Activated naive CD4-positive, alpha-beta T cell treated with anti-CD3 and anti-CD28 coated beads, Interleukin-2, amount 50 U/mL, for 16 hours (primary cell): Measurements from ENCODE around the gene PRCC.
"Not testable (repeated sequence)": the region's sequence is repeated elsewhere in the genome, so short reads cannot be mapped to it uniquely, and the experiment has no call there.

Source experiments
- DNase-seq: peaks from one replicate; pipeline ENCODE4 v3.0.0-alpha.2; 2020

Gene PRCC

GRCh38 chr1:156744786-156745419 is 22.4 kb upstream of the PRCC start:
- no peak for DNase-seq

GRCh38 chr1:156745881-156746280 is 21.5 kb upstream of the PRCC start:
- DNase-seq: no peak

- no peak for DNase-seq
Observed at GRCh38 chr1:156746406-156746727, 21.0 kb upstream of the PRCC start.

- peak; percentile 51 for DNase-seq
Observed at GRCh38 chr1:156746728-156747631, 20.4 kb upstream of the PRCC start.

- DNase-seq: no peak
Observed at GRCh38 chr1:156747742-156748669, 19.3 kb upstream of the PRCC start.

- no peak for DNase-seq
Observed at GRCh38 chr1:156748670-156749418, 18.5 kb upstream of the PRCC start.

- DNase-seq: no peak
Observed at GRCh38 chr1:156749419-156750118, 17.8 kb upstream of the PRCC start.

- DNase-seq: peak; percentile 55
Observed at GRCh38 chr1:156750191-156750672, 17.1 kb upstream of the PRCC start.

- peak; percentile 55 for DNase-seq
Observed at GRCh38 chr1:156750711-156751450, 16.5 kb upstream of the PRCC start.

- DNase-seq: no peak
Observed at GRCh38 chr1:156751451-156751756, 15.9 kb upstream of the PRCC start, which contains the start of gene HDGF. TSS of gene HDGF (minus strand) at chr1:156751675. CDS start at chr1:156751429, 246 bp downstream.

GRCh38 chr1:156751757-156752481 is 15.4 kb upstream of the PRCC start:
- DNase-seq: peak; percentile 98

GRCh38 chr1:156752843-156753482 is 14.4 kb upstream of the PRCC start:
- DNase-seq: no peak

GRCh38 chr1:156754219-156754618 is 13.1 kb upstream of the PRCC start:
- DNase-seq: no peak

GRCh38 chr1:156755527-156755950 is 11.8 kb upstream of the PRCC start:
- no peak for DNase-seq

GRCh38 chr1:156756355-156756754 is 11.0 kb upstream of the PRCC start:
- DNase-seq: no peak

GRCh38 chr1:156757572-156758253 is 9.6 kb upstream of the PRCC start:
- DNase-seq: not testable (repeated sequence)

GRCh38 chr1:156760092-156760795 is 7.1 kb upstream of the PRCC start:
- no peak for DNase-seq

GRCh38 chr1:156760796-156761104 is 6.6 kb upstream of the PRCC start:
- no peak for DNase-seq

- not testable (repeated sequence) for DNase-seq
Observed at GRCh38 chr1:156765136-156765535, 2.2 kb upstream of the PRCC start.
